DOHH2 (cell line): ENCODE measurements around the gene RANBP3L.

Experiments used
- H3F3A ChIP-seq: fragments of 200-600 bp; sonication (generic), shearing (Covaris generic); 2 replicates; pipeline ENCODE4 v1.6.0; 2016; ENCODE audit warnings: antibody characterized with exemption, mild to moderate bottlenecking; ENCODE audit not compliant: control insufficient read depth, insufficient read depth
- H3K27ac ChIP-seq: fragments of 200-600 bp; sonication (generic); 2 replicates; pipeline ENCODE4 v1.5.1; 2014; ENCODE audit warnings: low read depth, mild to moderate bottlenecking, low read length, moderate library complexity
- H3K27me3 ChIP-seq: fragments of 200-600 bp; sonication (generic); 2 replicates; pipeline ENCODE4 v1.6.1; 2014; ENCODE audit warnings: mild to moderate bottlenecking, low read length, mixed read lengths; ENCODE audit not compliant: control insufficient read depth
- H3K36me3 ChIP-seq: fragments of 200-600 bp; sonication (generic); 2 replicates; pipeline ENCODE4 v1.6.1; 2014; ENCODE audit warnings: mild to moderate bottlenecking, low read length, moderate library complexity, mixed read lengths; ENCODE audit not compliant: control insufficient read depth
- H3K4me1 ChIP-seq: fragments of 200-600 bp; sonication (generic); 2 replicates; pipeline ENCODE4 v1.6.1; 2014; ENCODE audit warnings: mild to moderate bottlenecking, low read length, mixed read lengths; ENCODE audit not compliant: control insufficient read depth
- H3K4me2 ChIP-seq: fragments of 200-600 bp; sonication (generic); 2 replicates; pipeline ENCODE4 v1.6.0; 2014; ENCODE audit warnings: mild to moderate bottlenecking, low read length, moderate library complexity
- H3K4me3 ChIP-seq: fragments of 200-600 bp; sonication (generic); 2 replicates; pipeline ENCODE4 v1.5.1; 2014; ENCODE audit warnings: mild to moderate bottlenecking, low read length, mixed read lengths
- H3K79me2 ChIP-seq: fragments of 200-600 bp; sonication (generic); 2 replicates; pipeline ENCODE4 v1.6.1; 2014; ENCODE audit warnings: mild to moderate bottlenecking, low read length, mixed read lengths; ENCODE audit not compliant: control insufficient read depth
- H3K9me2 ChIP-seq: fragments of 200-600 bp; sonication (generic); replicated peaks from 2 replicates; pipeline ENCODE4 v1.6.1; 2014; ENCODE audit warnings: mild to moderate bottlenecking, low read length, mixed read lengths; ENCODE audit not compliant: control insufficient read depth
- H3K9me3 ChIP-seq: fragments of 200-600 bp; sonication (generic); 2 replicates; pipeline ENCODE4 v1.6.1; 2014; ENCODE audit warnings: antibody characterized with exemption, low read length, mixed read lengths; ENCODE audit not compliant: control insufficient read depth, insufficient read depth
- H4K20me1 ChIP-seq: fragments of 200-600 bp; sonication (generic); 2 replicates; pipeline ENCODE4 v1.6.0; 2014; ENCODE audit warnings: low read depth, mild to moderate bottlenecking, antibody characterized with exemption, low read length, moderate library complexity; ENCODE audit not compliant: control insufficient read depth, insufficient read depth
- CTCF ChIP-seq: fragments of 200-600 bp; sonication (generic); IDR thresholded peaks from one replicate; pipeline ENCODE4 v1.5.1; 2014; ENCODE audit warnings: antibody characterized with exemption, mild to moderate bottlenecking, low read depth, low read length; ENCODE audit not compliant: poor library complexity, severe bottlenecking
- EZH2phosphoT487 ChIP-seq: fragments of 200-600 bp; sonication (generic); IDR thresholded peaks from 2 replicates; pipeline ENCODE4 v1.6.1; 2017; ENCODE audit warnings: borderline replicate concordance, mild to moderate bottlenecking, antibody characterized with exemption, low read length, moderate library complexity, mixed read lengths

The RANBP3L gene

GRCh38 chr5:36246036-36246800 lies 55.5 kb downstream of the RANBP3L start:
- H3F3A ChIP-seq, result peaks cover 6% of the 10 kb centered on the region; the same call in 1 of the 2 replicates
- peaks cover 1% of the 10 kb centered on the region; the same call in 1 of the 2 replicates for H3K36me3 ChIP-seq
- peaks cover 14% of the 10 kb centered on the region for H3K4me1 ChIP-seq
- H3K27me3 ChIP-seq, result no peaks in the 10 kb centered on the region
- H4K20me1 ChIP-seq, result no peaks in the 10 kb centered on the region
- no peaks in the 10 kb centered on the region for H3K9me2 ChIP-seq
- H3K4me2 ChIP-seq, result no peak overlapping the region
- H3K4me3 ChIP-seq, result no peak overlapping the region
- no peaks in the 10 kb centered on the region for H3K9me3 ChIP-seq
- TF ChIP-seq CTCF (no peak), EZH2phosphoT487 (no peak)
- peaks cover 13% of the 10 kb centered on the region for H3K79me2 ChIP-seq
- no peak overlapping the region for H3K27ac ChIP-seq

GRCh38 chr5:36244076-36244475 lies 57.6 kb downstream of the RANBP3L start:
- TF ChIP-seq CTCF, result no peak
- no peak overlapping the region for H3K27ac ChIP-seq

GRCh38 chr5:36243653-36244052 lies 58.0 kb downstream of the RANBP3L start:
- Histone ChIP-seq H3K27ac (no peak overlapping the region), H3K79me2 (peaks cover 38% of the 10 kb centered on the region), H3K9me2 (no peaks in the 10 kb centered on the region), H3K4me2 (no peak overlapping the region), H3K27me3 (no peaks in the 10 kb centered on the region), H3K4me3 (no peak overlapping the region), H3F3A (peaks cover 17% of the 10 kb centered on the region), H3K36me3 (peaks cover 4% of the 10 kb centered on the region; the same call in 1 of the 2 replicates), H3K9me3 (no peaks in the 10 kb centered on the region), H4K20me1 (no peaks in the 10 kb centered on the region), H3K4me1 (peaks cover 32% of the 10 kb centered on the region)
- TF ChIP-seq EZH2phosphoT487 (no peak), CTCF (no peak)

More at GRCh38 chr5:36244076-36244475, 57.6 kb downstream of the RANBP3L start:
- H3K79me2 ChIP-seq, result peaks cover 34% of the 10 kb centered on the region
- no peak overlapping the region for H3K4me3 ChIP-seq
- H3K9me3 ChIP-seq, result no peaks in the 10 kb centered on the region
- H3K36me3 ChIP-seq, result peaks cover 4% of the 10 kb centered on the region; the same call in 1 of the 2 replicates
- H4K20me1 ChIP-seq, result no peaks in the 10 kb centered on the region
- H3F3A ChIP-seq, result peaks cover 17% of the 10 kb centered on the region
- no peaks in the 10 kb centered on the region for H3K27me3 ChIP-seq
- H3K4me2 ChIP-seq, result no peak overlapping the region
- no peaks in the 10 kb centered on the region for H3K9me2 ChIP-seq
- peaks cover 28% of the 10 kb centered on the region for H3K4me1 ChIP-seq
